ENCODE results near the gene SLC19A2. TPM values are rescaled to one million over a fixed set of nuclear protein-coding genes. Genes with fewer than 3 reads are reported as not detected.

The SLC19A2 gene
- total and polyA plus RNA-seq, 2 of the 13 experiments (the other 11 are each of a cell fraction or from before 2014, with no cell fraction given) = 30.4 to 56.0 TPM

DNA sequence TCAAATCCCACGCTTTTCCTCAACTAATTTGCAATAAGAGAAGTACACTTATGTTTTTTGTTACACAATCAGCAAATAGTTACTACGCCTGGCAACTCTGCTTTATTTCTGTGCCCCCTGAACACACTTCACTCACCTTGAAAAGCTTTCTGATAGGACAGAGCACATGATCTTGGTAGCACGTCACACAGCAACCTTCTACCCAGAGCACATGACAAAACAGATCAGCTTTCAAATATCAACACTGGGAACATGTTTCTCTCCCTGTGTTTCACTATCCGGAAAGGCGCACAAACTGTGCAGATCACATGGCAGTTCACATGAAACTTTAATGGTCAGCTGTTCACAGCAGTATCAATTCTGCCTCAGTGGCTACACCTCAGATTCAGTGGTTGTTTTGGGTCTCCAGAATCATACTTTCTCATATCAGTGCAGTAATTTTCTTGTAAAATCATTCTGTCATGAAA is 2.2 kb downstream of the SLC19A2 start (continued):
- TF ChIP-seq, protein P1, sequence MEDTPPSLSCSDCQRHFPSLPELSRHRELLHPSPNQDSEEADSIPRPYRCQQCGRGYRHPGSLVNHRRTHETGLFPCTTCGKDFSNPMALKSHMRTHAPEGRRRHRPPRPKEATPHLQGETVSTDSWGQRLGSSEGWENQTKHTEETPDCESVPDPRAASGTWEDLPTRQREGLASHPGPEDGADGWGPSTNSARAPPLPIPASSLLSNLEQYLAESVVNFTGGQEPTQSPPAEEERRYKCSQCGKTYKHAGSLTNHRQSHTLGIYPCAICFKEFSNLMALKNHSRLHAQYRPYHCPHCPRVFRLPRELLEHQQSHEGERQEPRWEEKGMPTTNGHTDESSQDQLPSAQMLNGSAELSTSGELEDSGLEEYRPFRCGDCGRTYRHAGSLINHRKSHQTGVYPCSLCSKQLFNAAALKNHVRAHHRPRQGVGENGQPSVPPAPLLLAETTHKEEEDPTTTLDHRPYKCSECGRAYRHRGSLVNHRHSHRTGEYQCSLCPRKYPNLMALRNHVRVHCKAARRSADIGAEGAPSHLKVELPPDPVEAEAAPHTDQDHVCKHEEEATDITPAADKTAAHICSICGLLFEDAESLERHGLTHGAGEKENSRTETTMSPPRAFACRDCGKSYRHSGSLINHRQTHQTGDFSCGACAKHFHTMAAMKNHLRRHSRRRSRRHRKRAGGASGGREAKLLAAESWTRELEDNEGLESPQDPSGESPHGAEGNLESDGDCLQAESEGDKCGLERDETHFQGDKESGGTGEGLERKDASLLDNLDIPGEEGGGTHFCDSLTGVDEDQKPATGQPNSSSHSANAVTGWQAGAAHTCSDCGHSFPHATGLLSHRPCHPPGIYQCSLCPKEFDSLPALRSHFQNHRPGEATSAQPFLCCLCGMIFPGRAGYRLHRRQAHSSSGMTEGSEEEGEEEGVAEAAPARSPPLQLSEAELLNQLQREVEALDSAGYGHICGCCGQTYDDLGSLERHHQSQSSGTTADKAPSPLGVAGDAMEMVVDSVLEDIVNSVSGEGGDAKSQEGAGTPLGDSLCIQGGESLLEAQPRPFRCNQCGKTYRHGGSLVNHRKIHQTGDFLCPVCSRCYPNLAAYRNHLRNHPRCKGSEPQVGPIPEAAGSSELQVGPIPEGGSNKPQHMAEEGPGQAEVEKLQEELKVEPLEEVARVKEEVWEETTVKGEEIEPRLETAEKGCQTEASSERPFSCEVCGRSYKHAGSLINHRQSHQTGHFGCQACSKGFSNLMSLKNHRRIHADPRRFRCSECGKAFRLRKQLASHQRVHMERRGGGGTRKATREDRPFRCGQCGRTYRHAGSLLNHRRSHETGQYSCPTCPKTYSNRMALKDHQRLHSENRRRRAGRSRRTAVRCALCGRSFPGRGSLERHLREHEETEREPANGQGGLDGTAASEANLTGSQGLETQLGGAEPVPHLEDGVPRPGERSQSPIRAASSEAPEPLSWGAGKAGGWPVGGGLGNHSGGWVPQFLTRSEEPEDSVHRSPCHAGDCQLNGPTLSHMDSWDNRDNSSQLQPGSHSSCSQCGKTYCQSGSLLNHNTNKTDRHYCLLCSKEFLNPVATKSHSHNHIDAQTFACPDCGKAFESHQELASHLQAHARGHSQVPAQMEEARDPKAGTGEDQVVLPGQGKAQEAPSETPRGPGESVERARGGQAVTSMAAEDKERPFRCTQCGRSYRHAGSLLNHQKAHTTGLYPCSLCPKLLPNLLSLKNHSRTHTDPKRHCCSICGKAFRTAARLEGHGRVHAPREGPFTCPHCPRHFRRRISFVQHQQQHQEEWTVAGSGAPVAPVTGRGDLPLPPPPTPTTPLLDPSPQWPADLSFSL (CRISPR knock-in tag; IDR thresholded peaks at IDR 0.05) = no peak
- TF ChIP-seq, protein P2, sequence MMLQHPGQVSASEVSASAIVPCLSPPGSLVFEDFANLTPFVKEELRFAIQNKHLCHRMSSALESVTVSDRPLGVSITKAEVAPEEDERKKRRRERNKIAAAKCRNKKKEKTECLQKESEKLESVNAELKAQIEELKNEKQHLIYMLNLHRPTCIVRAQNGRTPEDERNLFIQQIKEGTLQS (CRISPR knock-in tag; IDR thresholded peaks at IDR 0.05) = no peak
- TF ChIP-seq ZNF138 (CRISPR knock-in tag; IDR thresholded peaks at IDR 0.05; ENCODE audit: low read depth) = no peak
- TF ChIP-seq, protein P3, sequence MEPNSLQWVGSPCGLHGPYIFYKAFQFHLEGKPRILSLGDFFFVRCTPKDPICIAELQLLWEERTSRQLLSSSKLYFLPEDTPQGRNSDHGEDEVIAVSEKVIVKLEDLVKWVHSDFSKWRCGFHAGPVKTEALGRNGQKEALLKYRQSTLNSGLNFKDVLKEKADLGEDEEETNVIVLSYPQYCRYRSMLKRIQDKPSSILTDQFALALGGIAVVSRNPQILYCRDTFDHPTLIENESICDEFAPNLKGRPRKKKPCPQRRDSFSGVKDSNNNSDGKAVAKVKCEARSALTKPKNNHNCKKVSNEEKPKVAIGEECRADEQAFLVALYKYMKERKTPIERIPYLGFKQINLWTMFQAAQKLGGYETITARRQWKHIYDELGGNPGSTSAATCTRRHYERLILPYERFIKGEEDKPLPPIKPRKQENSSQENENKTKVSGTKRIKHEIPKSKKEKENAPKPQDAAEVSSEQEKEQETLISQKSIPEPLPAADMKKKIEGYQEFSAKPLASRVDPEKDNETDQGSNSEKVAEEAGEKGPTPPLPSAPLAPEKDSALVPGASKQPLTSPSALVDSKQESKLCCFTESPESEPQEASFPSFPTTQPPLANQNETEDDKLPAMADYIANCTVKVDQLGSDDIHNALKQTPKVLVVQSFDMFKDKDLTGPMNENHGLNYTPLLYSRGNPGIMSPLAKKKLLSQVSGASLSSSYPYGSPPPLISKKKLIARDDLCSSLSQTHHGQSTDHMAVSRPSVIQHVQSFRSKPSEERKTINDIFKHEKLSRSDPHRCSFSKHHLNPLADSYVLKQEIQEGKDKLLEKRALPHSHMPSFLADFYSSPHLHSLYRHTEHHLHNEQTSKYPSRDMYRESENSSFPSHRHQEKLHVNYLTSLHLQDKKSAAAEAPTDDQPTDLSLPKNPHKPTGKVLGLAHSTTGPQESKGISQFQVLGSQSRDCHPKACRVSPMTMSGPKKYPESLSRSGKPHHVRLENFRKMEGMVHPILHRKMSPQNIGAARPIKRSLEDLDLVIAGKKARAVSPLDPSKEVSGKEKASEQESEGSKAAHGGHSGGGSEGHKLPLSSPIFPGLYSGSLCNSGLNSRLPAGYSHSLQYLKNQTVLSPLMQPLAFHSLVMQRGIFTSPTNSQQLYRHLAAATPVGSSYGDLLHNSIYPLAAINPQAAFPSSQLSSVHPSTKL (CRISPR knock-in tag; IDR thresholded peaks at IDR 0.05) = peak; percentile 49; the same call in 1 of the 2 replicates
- TF ChIP-seq PAF1 (CRISPR knock-in tag; IDR thresholded peaks at IDR 0.05) = no peak
- no peak for TF ChIP-seq SMC3 (IDR thresholded peaks at IDR 0.05; ENCODE audit: low read length)
- TF ChIP-seq, protein P4, sequence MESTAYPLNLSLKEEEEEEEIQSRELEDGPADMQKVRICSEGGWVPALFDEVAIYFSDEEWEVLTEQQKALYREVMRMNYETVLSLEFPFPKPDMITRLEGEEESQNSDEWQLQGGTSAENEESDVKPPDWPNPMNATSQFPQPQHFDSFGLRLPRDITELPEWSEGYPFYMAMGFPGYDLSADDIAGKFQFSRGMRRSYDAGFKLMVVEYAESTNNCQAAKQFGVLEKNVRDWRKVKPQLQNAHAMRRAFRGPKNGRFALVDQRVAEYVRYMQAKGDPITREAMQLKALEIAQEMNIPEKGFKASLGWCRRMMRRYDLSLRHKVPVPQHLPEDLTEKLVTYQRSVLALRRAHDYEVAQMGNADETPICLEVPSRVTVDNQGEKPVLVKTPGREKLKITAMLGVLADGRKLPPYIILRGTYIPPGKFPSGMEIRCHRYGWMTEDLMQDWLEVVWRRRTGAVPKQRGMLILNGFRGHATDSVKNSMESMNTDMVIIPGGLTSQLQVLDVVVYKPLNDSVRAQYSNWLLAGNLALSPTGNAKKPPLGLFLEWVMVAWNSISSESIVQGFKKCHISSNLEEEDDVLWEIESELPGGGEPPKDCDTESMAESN (CRISPR knock-in tag; conservative IDR thresholded peaks at IDR 0.05) = no peak
- TF ChIP-seq, protein P5, sequence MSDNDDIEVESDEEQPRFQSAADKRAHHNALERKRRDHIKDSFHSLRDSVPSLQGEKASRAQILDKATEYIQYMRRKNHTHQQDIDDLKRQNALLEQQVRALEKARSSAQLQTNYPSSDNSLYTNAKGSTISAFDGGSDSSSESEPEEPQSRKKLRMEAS (IDR thresholded peaks at IDR 0.05) = peak; percentile 75; the same call in 1 of the 2 replicates
- TF ChIP-seq, protein P6, sequence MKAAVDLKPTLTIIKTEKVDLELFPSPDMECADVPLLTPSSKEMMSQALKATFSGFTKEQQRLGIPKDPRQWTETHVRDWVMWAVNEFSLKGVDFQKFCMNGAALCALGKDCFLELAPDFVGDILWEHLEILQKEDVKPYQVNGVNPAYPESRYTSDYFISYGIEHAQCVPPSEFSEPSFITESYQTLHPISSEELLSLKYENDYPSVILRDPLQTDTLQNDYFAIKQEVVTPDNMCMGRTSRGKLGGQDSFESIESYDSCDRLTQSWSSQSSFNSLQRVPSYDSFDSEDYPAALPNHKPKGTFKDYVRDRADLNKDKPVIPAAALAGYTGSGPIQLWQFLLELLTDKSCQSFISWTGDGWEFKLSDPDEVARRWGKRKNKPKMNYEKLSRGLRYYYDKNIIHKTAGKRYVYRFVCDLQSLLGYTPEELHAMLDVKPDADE (CRISPR knock-in tag; IDR thresholded peaks at IDR 0.05) = no peak
- TF ChIP-seq ZNF773 (CRISPR knock-in tag; IDR thresholded peaks at IDR 0.05; ENCODE audit: borderline replicate concordance) = no peak
- TF ChIP-seq EEA1 (CRISPR knock-in tag; IDR thresholded peaks at IDR 0.05; ENCODE audit: borderline replicate concordance) = no peak
- TF ChIP-seq, protein P7, sequence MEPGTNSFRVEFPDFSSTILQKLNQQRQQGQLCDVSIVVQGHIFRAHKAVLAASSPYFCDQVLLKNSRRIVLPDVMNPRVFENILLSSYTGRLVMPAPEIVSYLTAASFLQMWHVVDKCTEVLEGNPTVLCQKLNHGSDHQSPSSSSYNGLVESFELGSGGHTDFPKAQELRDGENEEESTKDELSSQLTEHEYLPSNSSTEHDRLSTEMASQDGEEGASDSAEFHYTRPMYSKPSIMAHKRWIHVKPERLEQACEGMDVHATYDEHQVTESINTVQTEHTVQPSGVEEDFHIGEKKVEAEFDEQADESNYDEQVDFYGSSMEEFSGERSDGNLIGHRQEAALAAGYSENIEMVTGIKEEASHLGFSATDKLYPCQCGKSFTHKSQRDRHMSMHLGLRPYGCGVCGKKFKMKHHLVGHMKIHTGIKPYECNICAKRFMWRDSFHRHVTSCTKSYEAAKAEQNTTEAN (CRISPR knock-in tag; conservative IDR thresholded peaks at IDR 0.05) = no peak

All from HepG2 (cell line).